ENCODE measurements around the gene ACOT11. TPM values are rescaled to one million over a fixed set of nuclear protein-coding genes. Genes with fewer than 3 reads are reported as not detected.

The ACOT11 gene
- total RNA-seq, 6 donors from 2014 or later = 2.3 to 13.6 (median 7.0) TPM

GRCh38 chr1:54604572-54605370, 56.7 kb downstream of the ACOT11 start:
- H3K4me3 ChIP-seq = no peak overlapping the region
- ATAC-seq (ENCODE audit: low FRiP score in 2 of 2) (no peak), DNase-seq (no peak)
- WGBS, 2 donors = 78 to 79% methylated on average over 9 to 13 of the region's 13 CpGs
- H3K36me3 ChIP-seq = no peaks in the 10 kb centered on the region
- no peak for TF ChIP-seq CTCF (IDR thresholded peaks at IDR 0.05)
- no peak for TF ChIP-seq POLR2AphosphoS5 (IDR thresholded peaks at IDR 0.05)
- no peak for TF ChIP-seq POLR2A (IDR thresholded peaks at IDR 0.05)
- no peak for TF ChIP-seq EP300 (IDR thresholded peaks at IDR 0.05)
- H3K9me3 ChIP-seq = no peaks in the 10 kb centered on the region
- no peak overlapping the region for H3K27ac ChIP-seq
- no peaks in the 10 kb centered on the region for H3K27me3 ChIP-seq
- H3K4me1 ChIP-seq = no peaks in the 10 kb centered on the region

- H3K27me3 ChIP-seq = no peaks in the 10 kb centered on the region
- H3K36me3 ChIP-seq = no peaks in the 10 kb centered on the region
- no peaks in the 10 kb centered on the region for H3K9me3 ChIP-seq
- TF ChIP-seq EP300 (IDR thresholded peaks at IDR 0.05) = no peak
- TF ChIP-seq CTCF (IDR thresholded peaks at IDR 0.05) = no peak
- no peak for TF ChIP-seq POLR2AphosphoS5 (IDR thresholded peaks at IDR 0.05)
- no peak for TF ChIP-seq POLR2A (IDR thresholded peaks at IDR 0.05)
- no peak for DNase-seq
- 87 to 97% methylated on average over 6 to 9 of the region's 9 CpGs for WGBS, 2 donors
- ATAC-seq (ENCODE audit: low FRiP score in 2 of 2) = no peak
- no peak overlapping the region for H3K4me3 ChIP-seq
- H3K4me1 ChIP-seq = no peaks in the 10 kb centered on the region
- H3K27ac ChIP-seq = no peak overlapping the region
These were observed 58.3 kb downstream of the ACOT11 start for GRCh38 chr1:54606096-54606989.

- Histone ChIP-seq H3K27ac (no peak overlapping the region), H3K4me3 (no peak overlapping the region), H3K4me1 (no peaks in the 10 kb centered on the region), H3K9me3 (no peaks in the 10 kb centered on the region), H3K27me3 (no peaks in the 10 kb centered on the region), H3K36me3 (no peaks in the 10 kb centered on the region)
- DNase-seq = no peak
- TF ChIP-seq POLR2A (IDR thresholded peaks at IDR 0.05) (no peak), CTCF (IDR thresholded peaks at IDR 0.05) (no peak), POLR2AphosphoS5 (IDR thresholded peaks at IDR 0.05) (no peak), EP300 (IDR thresholded peaks at IDR 0.05) (no peak)
- ATAC-seq (ENCODE audit: low FRiP score in 2 of 2) = no peak
- 95 to 100% methylated on average over 1 to 12 of the region's 13 CpGs for WGBS, 2 donors
These were observed 58.9 kb downstream of the ACOT11 start for GRCh38 chr1:54606990-54607325.

- DNase-seq (no peak), ATAC-seq (ENCODE audit: low FRiP score in 2 of 2) (no peak)
- H3K9me3 ChIP-seq = no peaks in the 10 kb centered on the region
- no peaks in the 10 kb centered on the region for H3K36me3 ChIP-seq
- H3K27ac ChIP-seq = no peak overlapping the region
- no peak overlapping the region for H3K4me3 ChIP-seq
- no peaks in the 10 kb centered on the region for H3K27me3 ChIP-seq
- TF ChIP-seq POLR2AphosphoS5 (IDR thresholded peaks at IDR 0.05) = no peak
- no peak for TF ChIP-seq CTCF (IDR thresholded peaks at IDR 0.05)
- no peak for TF ChIP-seq EP300 (IDR thresholded peaks at IDR 0.05)
- TF ChIP-seq POLR2A (IDR thresholded peaks at IDR 0.05) = no peak
- WGBS, 2 donors = 87 to 94% methylated on average over 6 to 19 of the region's 19 CpGs
- H3K4me1 ChIP-seq = no peaks in the 10 kb centered on the region
These were observed 60.0 kb downstream of the ACOT11 start for GRCh38 chr1:54607821-54608565.

All from upper lobe of left lung (tissue), 6 donors.